ENCODE measurements around the gene COL4A2.

Gene COL4A2

GRCh38 chr13:110290153-110290552, 16.9 kb upstream of the COL4A2 start:
- H3K9me3 ChIP-seq (ENCODE audit: severe bottlenecking) = no peaks in the 10 kb centered on the region
- no peak for DNase-seq
- no peaks in the 10 kb centered on the region for H3K27me3 ChIP-seq (ENCODE audit: insufficient read depth, low read depth, severe bottlenecking)
- H3K36me3 ChIP-seq = no peaks in the 10 kb centered on the region
- H3K27ac ChIP-seq = no peak overlapping the region
- TF ChIP-seq CTCF (IDR thresholded peaks at IDR 0.05; ENCODE audit: low read depth, low read length) = no peak
- H3K4me3 ChIP-seq (ENCODE audit: low read depth, low read length) = no peak overlapping the region

- Histone ChIP-seq H3K27ac (no peak overlapping the region), H3K36me3 (no peaks in the 10 kb centered on the region), H3K4me3 (ENCODE audit: low read depth, low read length) (no peak overlapping the region), H3K9me3 (ENCODE audit: severe bottlenecking) (no peaks in the 10 kb centered on the region), H3K27me3 (ENCODE audit: insufficient read depth, low read depth, severe bottlenecking) (no peaks in the 10 kb centered on the region)
- DNase-seq = no peak
- no peak for TF ChIP-seq CTCF (IDR thresholded peaks at IDR 0.05; ENCODE audit: low read depth, low read length)
These were observed 16.3 kb upstream of the COL4A2 start for GRCh38 chr13:110290826-110291225.

GRCh38 chr13:110291286-110291685, 15.8 kb upstream of the COL4A2 start:
- DNase-seq = no peak
- Histone ChIP-seq H3K36me3 (no peaks in the 10 kb centered on the region), H3K9me3 (ENCODE audit: severe bottlenecking) (no peaks in the 10 kb centered on the region), H3K27me3 (ENCODE audit: insufficient read depth, low read depth, severe bottlenecking) (no peaks in the 10 kb centered on the region), H3K4me3 (ENCODE audit: low read depth, low read length) (no peak overlapping the region), H3K27ac (no peak overlapping the region)
- no peak for TF ChIP-seq CTCF (IDR thresholded peaks at IDR 0.05; ENCODE audit: low read depth, low read length)

GRCh38 chr13:110293037-110293436, 14.0 kb upstream of the COL4A2 start:
- DNase-seq = no peak

GRCh38 chr13:110293649-110294048, 13.4 kb upstream of the COL4A2 start:
- no peaks in the 10 kb centered on the region for H3K27me3 ChIP-seq (ENCODE audit: insufficient read depth, low read depth, severe bottlenecking)

More at GRCh38 chr13:110293037-110293436, 14.0 kb upstream of the COL4A2 start:
- Histone ChIP-seq H3K27me3 (ENCODE audit: insufficient read depth, low read depth, severe bottlenecking) (no peaks in the 10 kb centered on the region), H3K27ac (no peak overlapping the region), H3K36me3 (no peaks in the 10 kb centered on the region), H3K9me3 (ENCODE audit: severe bottlenecking) (no peaks in the 10 kb centered on the region), H3K4me3 (ENCODE audit: low read depth, low read length) (no peak overlapping the region)
- TF ChIP-seq CTCF (IDR thresholded peaks at IDR 0.05; ENCODE audit: low read depth, low read length) = no peak

More at GRCh38 chr13:110293649-110294048, 13.4 kb upstream of the COL4A2 start:
- Histone ChIP-seq H3K36me3 (no peaks in the 10 kb centered on the region), H3K4me3 (ENCODE audit: low read depth, low read length) (no peak overlapping the region), H3K9me3 (ENCODE audit: severe bottlenecking) (no peaks in the 10 kb centered on the region), H3K27ac (no peak overlapping the region)
- TF ChIP-seq CTCF (IDR thresholded peaks at IDR 0.05; ENCODE audit: low read depth, low read length) = no peak
- DNase-seq = no peak

Measured in WERI-Rb-1 (cell line).